ENCODE data around the gene FABP1.

FABP1 gene

DNA sequence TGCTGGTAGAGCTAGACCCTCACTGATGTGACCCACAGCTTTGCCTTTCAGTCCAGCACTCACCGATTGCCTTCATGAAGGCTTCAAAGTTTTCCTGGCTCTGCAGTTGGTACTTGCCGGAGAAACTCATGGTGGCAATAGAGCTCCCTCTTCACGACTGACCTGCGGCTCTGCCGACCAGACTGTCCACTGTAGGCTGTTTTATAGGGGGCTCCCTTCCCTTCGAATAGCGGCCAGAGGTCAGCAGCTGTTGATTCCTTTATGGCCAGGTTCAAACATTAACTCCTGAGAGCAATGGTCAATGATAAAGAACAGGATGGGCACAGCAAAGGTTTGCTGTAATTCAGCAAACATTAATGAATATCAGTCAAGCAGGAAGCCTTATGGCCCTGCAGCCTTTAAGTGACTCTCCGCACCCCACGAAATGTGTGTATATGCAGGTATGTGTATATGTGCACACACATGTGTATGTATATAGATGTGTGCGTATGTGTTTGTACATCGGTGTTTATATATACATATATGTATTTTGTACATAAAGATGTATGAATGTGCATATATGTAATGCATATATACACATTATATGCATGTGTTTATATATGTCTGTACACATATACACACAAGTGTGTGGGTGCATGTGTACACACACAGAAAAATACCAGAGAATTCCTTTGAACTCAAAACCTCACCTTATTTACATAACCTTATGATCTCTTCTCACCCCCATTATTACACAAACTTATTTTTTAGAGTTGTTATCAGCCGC is at the start of gene FABP1:
FABP1 (minus strand) TSS at position 175 of the 766 bp plus-strand sequence; CDS start at position 130, 45 bp downstream.
- in situ Hi-C loops (cut with HindIII; ENCODE audit: low pct_ligation_motif_present, low pct_unique_long_range_greater_than_20kb, low sequenced_read_pairs): no loop called here
- DNase-seq: no peak

DNA sequence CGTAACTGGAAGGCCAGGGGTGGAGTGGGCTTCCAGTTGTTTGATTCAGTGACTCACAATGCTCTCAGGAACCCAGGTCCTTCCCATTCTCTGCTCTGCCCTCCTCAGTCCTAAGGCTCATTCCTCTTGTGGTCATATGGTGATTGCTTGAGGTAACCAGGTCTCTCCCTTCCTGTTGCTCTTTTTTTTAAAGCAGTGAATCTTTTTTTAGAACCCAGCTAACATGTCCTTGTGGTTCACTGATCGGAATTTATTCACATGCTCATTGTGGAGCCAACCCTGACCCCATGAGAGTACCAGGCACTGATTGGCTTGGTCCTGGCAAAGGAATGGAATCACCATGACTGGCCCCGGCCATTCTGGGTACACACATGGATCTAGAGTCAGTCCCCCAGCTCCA is 49.7 kb upstream of the FABP1 start:
- in situ Hi-C loops (cut with HindIII; ENCODE audit: low pct_ligation_motif_present, low pct_unique_long_range_greater_than_20kb, low sequenced_read_pairs): no loop called here
- DNase-seq: no peak

DNA sequence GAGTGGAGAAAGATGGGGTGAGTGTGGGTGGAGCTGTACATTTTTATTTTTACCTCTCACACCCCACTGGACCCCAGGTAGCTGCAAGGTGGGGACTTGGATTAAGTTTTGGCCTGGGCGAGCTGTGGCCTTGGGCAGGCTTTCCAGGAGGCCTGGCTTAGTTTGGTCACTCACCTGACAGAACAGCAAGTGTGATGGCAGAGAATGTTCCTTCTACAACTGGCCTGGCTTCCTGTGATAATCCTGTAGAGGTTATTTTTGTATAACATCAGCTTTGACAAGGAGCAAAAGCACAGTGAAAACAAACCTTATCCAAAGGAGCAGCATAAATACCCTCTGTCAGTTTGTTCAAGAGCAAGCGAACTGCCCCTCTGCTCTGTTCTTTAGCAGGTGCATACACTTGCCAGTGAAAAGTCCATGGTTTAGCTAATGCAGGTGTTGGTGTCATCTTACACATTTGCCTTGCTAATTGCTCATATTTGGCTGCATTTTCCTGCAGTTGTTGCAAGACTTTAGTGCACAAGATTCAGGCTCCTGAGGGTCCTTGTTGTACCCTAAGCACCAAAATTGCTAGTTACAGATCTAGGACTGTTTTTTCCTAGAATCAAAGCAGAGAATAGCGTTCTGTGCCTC is 48.6 kb upstream of the FABP1 start:
- in situ Hi-C loops (cut with HindIII; ENCODE audit: low pct_ligation_motif_present, low pct_unique_long_range_greater_than_20kb, low sequenced_read_pairs): no loop called here
- no peak for DNase-seq

DNA sequence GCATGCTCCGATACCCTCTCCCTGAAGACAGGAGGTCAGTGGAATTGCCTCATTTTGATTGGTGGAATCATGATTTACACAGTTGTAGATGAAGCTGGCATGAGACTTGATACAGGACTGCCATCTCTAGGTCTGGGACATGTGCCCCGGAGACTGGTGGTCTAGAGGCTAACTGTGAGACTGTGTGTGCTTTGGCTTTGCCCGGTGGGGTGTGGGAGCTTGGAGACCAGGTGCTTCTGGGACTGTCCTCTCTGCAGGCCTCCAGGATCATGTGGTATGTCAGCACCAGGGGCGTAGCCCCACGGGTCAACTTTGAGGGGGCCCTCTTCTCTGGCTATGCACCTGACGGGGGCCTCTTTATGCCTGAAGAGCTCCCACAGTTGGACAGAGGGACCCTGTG is 45.0 kb upstream of the FABP1 start:
- no peak for DNase-seq
- in situ Hi-C loops (cut with HindIII; ENCODE audit: low pct_ligation_motif_present, low pct_unique_long_range_greater_than_20kb, low sequenced_read_pairs): no loop called here

DNA sequence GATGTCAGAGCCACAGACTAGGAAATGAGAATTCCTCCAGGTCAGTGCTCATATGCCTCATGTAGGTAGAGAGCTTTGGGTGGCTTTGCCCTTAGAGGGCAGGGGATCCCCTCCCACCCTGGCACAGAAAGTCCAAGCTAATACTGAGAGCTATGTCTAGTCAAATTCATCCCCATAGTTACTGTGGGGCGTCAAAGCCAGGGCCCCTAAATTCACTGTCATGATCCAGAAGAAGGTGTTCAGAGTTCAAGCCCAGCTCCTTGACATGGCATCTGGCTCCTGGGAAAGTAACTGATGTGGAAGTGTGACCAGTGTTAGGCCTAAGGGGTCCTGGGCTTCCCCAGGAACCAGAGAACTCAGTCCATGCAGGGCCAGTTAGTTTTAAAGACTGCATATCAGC is 44.1 kb upstream of the FABP1 start:
- in situ Hi-C loops (cut with HindIII; ENCODE audit: low pct_ligation_motif_present, low pct_unique_long_range_greater_than_20kb, low sequenced_read_pairs): no loop called here

DNA sequence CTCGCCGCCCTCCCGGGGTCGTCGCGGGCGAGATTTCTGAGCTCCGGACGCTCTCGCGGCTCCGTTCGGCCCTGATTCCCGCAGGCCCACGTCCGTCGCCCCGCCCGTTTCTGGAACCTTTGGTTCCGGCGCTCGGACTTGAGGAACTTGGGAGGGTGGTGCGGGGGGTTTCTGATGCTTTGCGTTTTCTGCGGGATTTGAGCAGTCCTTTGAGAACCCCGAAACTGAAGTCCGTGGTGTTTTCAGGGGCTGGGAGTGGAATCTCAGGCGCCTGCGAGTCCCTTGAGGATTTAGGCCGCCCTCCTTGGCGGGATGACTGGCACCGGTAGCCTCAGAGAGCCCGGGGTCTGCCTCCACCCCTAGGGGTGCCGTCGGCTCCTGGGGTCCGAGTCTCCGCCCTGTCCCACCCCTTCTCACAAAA is 42.6 kb upstream of the FABP1 start:
- DNase-seq: peak; percentile 14
- in situ Hi-C loops (cut with HindIII; ENCODE audit: low pct_ligation_motif_present, low pct_unique_long_range_greater_than_20kb, low sequenced_read_pairs): no loop called here

More for the DNA sequence above, 44.1 kb upstream of the FABP1 start:
- DNase-seq: no peak

DNA sequence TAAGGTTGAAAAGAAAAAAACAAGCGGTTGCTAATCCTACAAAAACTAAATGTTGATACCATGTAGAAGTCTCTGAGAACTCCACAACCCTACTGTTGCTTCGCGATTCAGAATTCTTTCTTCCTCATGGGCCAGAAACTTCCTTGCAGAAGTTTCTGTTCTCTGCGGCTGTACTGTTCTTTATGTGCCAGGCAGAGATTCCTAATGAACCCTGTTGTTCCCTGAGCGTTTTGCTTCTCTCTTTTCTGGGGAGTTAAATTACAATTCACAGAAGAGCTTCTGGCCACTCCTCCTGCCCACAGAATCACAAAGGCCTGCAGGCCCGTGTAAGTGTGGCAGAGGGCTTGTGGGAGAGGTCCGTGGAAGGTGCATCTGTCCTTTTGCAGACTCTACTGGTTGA is 40.5 kb upstream of the FABP1 start:
- in situ Hi-C loops (cut with HindIII; ENCODE audit: low pct_ligation_motif_present, low pct_unique_long_range_greater_than_20kb, low sequenced_read_pairs): no loop called here
- DNase-seq: no peak

DNA sequence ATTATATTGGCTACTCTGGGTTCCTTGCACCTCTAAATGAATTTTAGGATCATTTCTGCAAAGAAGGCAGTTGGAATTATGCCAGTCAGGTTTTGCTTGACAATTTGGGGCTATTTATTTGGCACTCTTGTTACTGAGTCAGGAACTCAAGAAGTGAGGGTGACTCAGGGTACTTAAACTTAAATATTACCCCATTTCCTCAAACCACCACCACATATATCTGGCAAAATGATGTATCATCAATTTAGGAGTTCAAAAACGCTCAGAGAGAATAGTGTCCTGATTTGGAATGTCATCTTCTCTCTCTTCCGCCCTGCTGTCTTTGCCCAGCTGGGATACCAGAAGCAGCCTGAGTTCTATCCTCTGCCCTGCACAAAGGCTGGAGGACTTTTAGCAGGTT is 39.9 kb upstream of the FABP1 start:
- DNase-seq: no peak
- in situ Hi-C loops (cut with HindIII; ENCODE audit: low pct_ligation_motif_present, low pct_unique_long_range_greater_than_20kb, low sequenced_read_pairs): no loop called here

DNA sequence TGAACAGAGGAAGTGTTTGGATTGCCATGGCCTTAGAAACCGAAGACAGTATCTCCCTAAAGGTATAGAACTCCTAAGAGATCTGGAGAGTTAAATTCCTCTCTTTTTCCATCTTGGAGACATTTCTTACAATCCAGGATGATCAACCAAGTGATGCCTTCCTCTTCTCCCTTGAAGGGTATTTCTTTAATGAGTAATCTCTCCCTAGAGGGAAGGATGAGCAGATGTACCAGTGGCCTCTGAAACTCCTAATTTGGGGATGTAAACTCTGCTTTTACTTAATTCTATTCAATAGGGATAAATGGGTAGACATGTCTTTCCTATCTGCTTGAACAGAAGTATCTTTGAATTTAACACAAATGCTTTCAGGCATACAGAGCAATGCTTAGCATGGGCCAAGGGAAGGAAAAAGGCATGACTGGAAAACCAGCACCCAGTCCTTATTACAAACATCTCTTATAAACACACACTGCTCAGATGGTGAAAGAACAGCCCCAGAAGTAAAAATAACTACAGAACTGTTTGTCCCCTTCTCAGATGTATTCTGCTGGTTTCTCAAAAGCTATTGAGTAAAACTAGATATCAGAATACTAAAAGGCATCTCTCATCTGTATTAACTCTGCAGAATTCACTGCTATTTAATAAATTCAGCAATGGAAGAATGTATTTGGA is 37.6 kb upstream of the FABP1 start:
- no peak for DNase-seq
- in situ Hi-C loops (cut with HindIII; ENCODE audit: low pct_ligation_motif_present, low pct_unique_long_range_greater_than_20kb, low sequenced_read_pairs): no loop called here

DNA sequence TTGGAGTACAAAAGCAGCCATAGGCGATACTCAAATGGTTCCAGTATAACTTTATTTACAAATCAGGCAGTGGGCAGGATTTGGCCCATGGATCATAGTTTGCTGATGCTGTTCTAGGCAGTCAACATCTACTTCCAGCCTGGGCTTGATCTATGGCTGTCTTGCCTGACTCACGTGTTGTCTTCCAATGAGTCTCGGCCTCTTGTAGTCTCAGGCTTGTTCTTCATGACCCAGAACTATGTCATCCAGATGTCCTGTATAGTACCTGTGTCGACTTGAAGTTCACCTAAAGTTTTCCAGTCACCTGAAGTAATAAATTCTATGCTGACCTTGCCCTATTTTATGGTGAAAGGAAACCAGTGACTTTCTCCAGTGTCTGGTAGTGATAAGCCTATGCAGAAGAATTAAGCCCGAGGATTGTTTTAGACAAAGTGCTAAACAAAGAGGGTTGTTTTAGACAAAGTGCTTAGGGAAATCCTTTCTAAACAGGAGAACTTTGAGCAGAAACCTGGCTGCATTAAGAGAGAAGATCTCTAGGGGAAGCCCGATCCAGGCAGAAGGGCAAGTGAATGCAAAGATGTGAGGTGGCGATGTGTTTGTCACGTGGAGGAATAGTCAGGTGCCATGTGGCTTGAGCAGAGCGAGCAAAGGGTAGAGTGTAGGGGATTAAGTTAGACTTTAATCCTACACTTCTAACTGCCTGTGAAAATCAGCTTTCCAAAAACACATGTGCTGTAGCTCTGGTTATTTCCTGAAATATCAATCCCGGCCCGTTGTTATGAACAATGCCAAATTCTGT is 33.8 kb upstream of the FABP1 start:
- in situ Hi-C loops (cut with HindIII; ENCODE audit: low pct_ligation_motif_present, low pct_unique_long_range_greater_than_20kb, low sequenced_read_pairs): no loop called here
- DNase-seq: no peak

DNA sequence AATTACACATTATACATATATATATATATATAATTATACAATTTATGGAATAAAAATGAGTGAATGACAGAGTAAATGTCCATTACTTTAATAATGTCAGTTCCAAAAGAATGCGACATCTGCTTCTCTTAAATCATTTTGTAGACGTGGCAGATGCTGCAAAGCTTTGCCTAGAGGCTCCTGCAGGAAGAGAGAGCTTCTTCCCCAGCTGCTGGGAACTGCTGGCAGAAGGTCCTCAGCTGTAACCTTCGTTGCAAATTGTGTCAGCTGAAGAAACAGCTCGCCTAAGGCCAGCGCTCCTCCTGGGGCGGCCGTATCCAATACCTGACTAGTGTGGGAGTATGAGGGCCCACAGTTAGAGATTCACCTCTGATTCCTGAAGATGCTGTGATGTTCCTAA is 32.7 kb upstream of the FABP1 start:
- no peak for DNase-seq
- in situ Hi-C loops (cut with HindIII; ENCODE audit: low pct_ligation_motif_present, low pct_unique_long_range_greater_than_20kb, low sequenced_read_pairs): no loop called here

DNA sequence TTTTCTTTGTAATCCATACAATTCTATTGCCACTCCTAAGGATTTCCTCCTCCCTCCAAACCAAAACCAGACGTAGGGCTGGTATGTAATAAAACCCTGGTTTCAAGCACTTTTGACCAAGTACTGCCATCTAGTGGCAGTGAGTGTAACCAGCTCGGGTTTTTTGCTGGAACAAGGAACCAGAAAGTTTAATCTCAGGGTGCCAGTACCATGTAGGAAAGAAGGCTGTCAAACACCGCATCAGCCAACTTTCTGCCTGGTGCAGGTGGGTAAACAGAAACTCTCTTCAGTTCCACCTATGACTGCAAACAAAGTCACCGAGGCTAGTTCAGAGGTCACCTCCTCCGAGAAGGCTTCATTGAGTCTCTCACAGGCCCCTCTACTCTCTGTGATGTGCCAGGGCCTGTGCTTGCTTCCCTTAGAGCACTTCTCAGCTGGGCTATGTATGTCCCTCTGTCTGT is 32.1 kb upstream of the FABP1 start:
- peak; percentile 71 for DNase-seq
- in situ Hi-C loops (cut with HindIII; ENCODE audit: low pct_ligation_motif_present, low pct_unique_long_range_greater_than_20kb, low sequenced_read_pairs): no loop called here

DNA sequence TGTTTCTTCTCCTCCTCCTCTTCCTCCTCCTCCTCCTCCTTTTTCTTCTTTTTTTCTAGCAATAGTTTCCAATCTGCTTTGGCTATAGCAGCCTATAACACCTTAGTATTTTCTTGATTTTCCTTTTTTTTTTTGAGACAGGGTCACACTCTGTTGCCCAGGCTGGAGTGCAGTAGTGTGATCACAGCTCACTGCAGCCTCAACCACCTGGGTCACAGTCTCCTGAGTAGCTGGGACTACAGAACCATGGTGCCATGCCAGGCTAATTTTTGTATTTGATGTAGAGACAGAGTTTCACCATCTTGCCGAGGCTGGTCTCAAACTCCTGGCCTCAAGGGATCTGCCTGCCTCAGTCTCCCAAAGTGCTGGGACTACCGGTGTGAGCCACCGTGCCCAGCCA is 31.6 kb upstream of the FABP1 start:
- no peak for DNase-seq
- in situ Hi-C loops (cut with HindIII; ENCODE audit: low pct_ligation_motif_present, low pct_unique_long_range_greater_than_20kb, low sequenced_read_pairs): no loop called here

DNA sequence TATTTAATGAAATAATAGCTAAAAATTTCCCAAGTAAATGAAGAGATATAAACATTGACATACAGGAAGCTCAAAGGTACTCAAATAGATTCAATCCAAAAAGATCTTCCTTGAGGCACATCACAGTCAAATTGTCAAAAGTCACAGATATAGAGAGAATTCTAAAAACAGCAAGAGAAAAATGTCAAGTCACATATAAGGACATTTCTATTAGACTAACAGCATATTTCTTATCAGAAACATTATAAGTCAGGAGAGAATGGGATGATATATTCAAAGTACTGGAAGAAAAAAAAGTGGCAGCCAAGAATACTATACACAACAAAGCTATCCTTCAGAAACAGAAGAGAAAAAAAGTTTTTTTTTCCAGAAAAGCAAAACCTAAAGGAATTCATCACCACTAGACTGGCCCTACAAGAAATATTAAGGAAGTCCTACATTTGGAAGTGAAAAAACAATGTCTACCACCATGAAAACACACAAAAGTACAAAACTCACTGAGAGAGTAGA is 21.1 kb upstream of the FABP1 start:
- DNase-seq: no peak
- in situ Hi-C loops (cut with HindIII; ENCODE audit: low pct_ligation_motif_present, low pct_unique_long_range_greater_than_20kb, low sequenced_read_pairs): no loop called here

DNA sequence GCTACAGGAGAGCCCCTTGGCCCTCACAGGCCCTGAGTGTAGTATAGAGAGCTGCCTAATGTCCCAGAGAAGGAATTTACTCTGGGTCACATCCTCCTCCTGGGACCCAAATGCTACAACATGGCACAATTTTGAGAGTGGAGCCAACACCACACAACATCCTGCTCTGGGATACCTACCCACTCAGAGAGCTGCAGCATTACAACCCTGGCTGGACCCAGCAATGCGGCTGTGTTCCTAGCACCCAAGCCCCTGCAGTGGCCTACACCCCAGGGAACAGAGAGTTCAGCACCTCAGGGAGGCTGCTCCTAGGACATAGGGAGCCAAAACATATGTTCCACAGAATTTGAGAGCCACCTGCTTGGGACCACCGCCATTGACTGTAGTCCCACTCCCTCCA is 19.3 kb upstream of the FABP1 start:
- in situ Hi-C loops (cut with HindIII; ENCODE audit: low pct_ligation_motif_present, low pct_unique_long_range_greater_than_20kb, low sequenced_read_pairs): no loop called here
- DNase-seq: no peak

DNA sequence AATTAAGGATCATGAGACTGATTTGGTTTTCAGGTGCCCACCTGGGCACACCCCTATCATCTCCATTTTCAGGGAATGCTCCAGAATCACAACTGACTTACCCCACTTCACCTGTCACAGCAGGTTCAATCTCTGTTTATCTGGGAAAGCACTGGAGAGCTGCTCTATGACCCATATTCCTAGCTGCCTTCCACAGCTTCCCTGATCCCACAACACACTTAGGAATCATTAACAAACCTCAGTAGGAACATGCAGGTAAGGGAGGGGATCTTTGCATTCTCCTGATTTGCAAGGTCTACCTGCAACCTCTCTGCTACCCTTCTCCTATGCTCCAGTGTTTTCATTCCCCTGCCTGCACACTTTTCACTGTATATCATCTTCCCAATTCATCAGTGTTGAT is 18.7 kb upstream of the FABP1 start:
- no peak for DNase-seq
- in situ Hi-C loops (cut with HindIII; ENCODE audit: low pct_ligation_motif_present, low pct_unique_long_range_greater_than_20kb, low sequenced_read_pairs): no loop called here

DNA sequence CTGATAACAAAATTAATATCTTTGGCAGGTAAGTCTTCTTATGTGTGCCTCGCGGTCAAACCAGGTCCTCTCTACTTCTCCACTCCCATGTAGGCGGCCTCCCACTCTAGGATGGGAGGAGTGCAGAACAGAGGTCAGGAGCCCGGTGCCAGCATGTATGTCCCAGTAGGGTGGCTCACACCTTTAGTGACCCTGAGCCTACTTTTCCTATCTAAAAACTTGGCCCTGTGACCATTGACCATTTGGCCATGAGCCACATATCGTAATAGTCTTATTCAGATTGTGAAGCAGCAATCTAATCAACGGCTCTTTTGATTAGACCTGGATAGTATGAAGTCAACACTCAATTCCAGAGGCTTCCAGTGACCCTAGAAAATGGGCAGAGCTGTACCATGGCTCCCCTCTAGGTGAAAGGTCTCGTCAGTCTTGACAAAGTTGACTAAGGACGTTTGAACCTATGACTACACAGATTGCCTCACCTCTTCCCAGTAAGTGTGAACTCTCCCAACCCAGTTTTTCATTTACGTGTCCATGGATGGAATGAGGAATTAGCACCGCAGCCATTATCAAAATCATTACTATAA is 17.1 kb upstream of the FABP1 start:
- no peak for DNase-seq
- in situ Hi-C loops (cut with HindIII; ENCODE audit: low pct_ligation_motif_present, low pct_unique_long_range_greater_than_20kb, low sequenced_read_pairs): no loop called here

DNA sequence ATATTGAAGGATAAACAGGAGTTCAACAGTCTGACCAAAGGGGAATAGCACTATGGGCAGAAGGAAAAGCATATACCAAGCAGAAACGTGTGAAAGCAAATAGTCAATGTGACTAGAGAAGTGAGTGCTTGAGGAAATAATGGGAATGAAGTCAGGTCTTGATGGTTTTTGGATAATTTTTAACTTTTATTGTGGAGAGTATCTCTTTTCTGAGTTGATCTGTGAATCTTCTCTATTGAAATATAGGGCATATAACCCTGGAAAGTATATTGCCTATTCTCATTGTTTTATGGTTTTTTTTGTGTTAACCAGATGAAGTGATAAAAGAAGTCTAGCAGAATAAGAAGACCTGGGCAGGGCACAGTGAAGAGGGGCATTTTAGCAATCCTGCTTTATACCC is 16.4 kb upstream of the FABP1 start:
- in situ Hi-C loops (cut with HindIII; ENCODE audit: low pct_ligation_motif_present, low pct_unique_long_range_greater_than_20kb, low sequenced_read_pairs): no loop called here
- DNase-seq: no peak
